ENCODE results near the gene UBA1. TPM values are rescaled to one million over a fixed set of nuclear protein-coding genes. Genes with fewer than 3 reads are reported as not detected.

The UBA1 gene
- total and polyA plus RNA-seq, 12 donors = 90.9 to 157 (median 124) TPM

DNA sequence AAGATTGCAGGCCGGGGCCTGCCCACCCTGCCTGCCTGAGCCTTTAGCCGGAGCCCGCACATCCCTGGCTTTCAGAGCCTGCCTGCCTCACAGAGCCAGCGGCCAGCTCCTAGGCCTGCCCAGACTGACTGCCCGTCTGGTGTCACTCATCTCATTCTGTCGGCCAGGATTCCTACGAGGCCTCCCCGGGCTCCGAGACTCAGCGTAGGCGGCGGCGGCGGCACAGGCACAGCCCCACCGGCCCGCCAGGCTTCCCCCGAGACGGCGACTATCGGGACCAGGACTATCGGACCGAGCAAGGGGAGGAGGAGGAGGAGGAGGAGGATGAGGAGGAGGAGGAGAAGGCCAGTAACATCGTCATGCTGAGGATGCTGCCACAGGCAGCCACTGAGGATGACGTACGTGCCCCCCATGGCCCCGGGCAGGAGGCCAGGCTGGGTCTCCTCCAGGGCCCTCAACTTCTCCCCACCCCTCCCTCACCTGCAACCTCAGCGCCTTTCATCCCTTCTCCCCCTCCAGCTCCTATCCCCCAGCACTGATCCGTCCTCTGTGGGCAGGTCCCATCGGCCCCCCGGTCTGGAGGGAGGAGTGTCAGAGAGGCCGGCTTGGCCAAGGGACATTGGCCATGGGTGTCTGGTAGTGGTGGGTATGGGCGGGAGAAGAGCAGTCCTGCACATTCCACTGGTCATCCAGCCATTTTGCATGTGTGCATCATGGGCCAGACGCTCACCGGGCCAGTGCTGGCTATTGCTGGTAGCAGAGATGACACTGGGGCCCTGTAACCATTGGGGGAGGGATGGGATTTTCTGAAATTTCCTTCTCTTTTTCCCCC is 22.6 kb upstream of the UBA1 start:
- Histone ChIP-seq H3K4me3 (no peak overlapping the region), H3K36me3 (peaks cover 0 to 62% (median 9%) of the 10 kb centered on the region in 9 donors), H3K9me3 (no peaks in the 10 kb centered on the region), H3K4me1 (peaks cover 0 to 14% (median 0%) of the 10 kb centered on the region in 9 donors), H3K27ac (no peak overlapping the region), H3K27me3 (peaks cover 0 to 49% (median 0%) of the 10 kb centered on the region in 7 donors)
- WGBS, 2 donors = 88 to 89% methylated on average over 12 to 33 of the region's 34 CpGs
- TF ChIP-seq, protein P1, sequence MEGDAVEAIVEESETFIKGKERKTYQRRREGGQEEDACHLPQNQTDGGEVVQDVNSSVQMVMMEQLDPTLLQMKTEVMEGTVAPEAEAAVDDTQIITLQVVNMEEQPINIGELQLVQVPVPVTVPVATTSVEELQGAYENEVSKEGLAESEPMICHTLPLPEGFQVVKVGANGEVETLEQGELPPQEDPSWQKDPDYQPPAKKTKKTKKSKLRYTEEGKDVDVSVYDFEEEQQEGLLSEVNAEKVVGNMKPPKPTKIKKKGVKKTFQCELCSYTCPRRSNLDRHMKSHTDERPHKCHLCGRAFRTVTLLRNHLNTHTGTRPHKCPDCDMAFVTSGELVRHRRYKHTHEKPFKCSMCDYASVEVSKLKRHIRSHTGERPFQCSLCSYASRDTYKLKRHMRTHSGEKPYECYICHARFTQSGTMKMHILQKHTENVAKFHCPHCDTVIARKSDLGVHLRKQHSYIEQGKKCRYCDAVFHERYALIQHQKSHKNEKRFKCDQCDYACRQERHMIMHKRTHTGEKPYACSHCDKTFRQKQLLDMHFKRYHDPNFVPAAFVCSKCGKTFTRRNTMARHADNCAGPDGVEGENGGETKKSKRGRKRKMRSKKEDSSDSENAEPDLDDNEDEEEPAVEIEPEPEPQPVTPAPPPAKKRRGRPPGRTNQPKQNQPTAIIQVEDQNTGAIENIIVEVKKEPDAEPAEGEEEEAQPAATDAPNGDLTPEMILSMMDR (IDR thresholded peaks at IDR 0.05) = no peak
- ATAC-seq (no peak), DNase-seq (no peak)
- intact Hi-C loops (cut with DNase I) = no loop called here

DNA sequence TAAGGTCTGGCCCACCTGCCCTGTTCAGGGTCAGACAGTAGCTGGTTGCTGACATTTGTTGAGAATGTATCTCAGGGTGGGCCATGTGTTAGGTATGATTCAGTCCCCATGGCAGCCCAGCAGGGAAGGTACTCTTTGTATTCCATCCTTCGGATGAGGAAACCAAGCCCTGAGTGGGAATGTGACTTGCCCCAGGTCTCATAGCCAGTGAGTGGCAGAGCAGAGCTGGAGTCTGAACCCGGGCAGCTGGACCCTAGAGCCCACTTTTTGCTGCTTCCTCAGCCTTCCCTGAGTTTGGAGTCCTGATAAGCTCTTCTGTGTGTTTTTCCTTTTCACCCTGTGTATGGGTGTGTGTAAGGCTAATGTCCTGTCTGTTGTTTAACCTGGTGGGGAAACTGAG is 21.6 kb upstream of the UBA1 start:
- DNase-seq = no peak
- intact Hi-C loops (cut with DNase I) = no loop called here
- no peak overlapping the region for H3K4me3 ChIP-seq

DNA sequence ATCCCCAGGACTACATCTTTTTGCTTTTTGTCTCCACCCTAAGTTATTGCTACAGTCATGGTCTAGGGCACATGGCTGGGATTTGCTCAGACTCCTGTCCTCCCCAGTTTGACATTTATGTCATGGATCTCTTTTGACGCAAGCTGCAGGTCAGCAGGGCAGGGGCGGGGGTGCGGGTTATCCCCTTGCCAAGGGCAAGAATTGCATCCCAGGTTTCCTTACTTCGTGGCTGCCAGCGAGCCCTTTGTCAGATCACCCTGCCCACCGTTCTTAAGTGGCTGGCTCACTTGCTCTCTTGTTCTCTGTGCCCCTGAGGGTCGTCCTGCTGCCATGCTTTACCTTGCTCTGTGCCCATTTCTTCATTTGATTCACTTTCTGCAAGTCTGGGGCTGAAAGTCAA is 21.1 kb upstream of the UBA1 start:
- DNase-seq = no peak
- intact Hi-C loops (cut with DNase I) = no loop called here
- H3K27ac ChIP-seq = no peak overlapping the region
- 83 to 91% methylated on average over 7 of the region's 7 CpGs for WGBS, 2 donors
- no peak overlapping the region for H3K4me3 ChIP-seq
- H3K9me3 ChIP-seq = no peaks in the 10 kb centered on the region
- peaks cover 0 to 14% (median 0%) of the 10 kb centered on the region in 9 donors for H3K4me1 ChIP-seq
- TF ChIP-seq, protein P1 (IDR thresholded peaks at IDR 0.05) = no peak
- no peak for ATAC-seq
- H3K27me3 ChIP-seq = peaks cover 0 to 63% (median 0%) of the 10 kb centered on the region in 7 donors
- peaks cover 0 to 75% (median 18%) of the 10 kb centered on the region in 9 donors for H3K36me3 ChIP-seq

More for the DNA sequence above, 21.6 kb upstream of the UBA1 start:
- no peak for ATAC-seq
- WGBS, 2 donors = 97 to 100% methylated on average over 2 of the region's 2 CpGs
- Histone ChIP-seq H3K36me3 (peaks cover 0 to 69% (median 12%) of the 10 kb centered on the region in 9 donors), H3K9me3 (no peaks in the 10 kb centered on the region), H3K4me1 (peaks cover 0 to 14% (median 0%) of the 10 kb centered on the region in 9 donors), H3K27me3 (peaks cover 0 to 58% (median 0%) of the 10 kb centered on the region in 7 donors), H3K27ac (no peak overlapping the region)
- TF ChIP-seq, protein P1 (IDR thresholded peaks at IDR 0.05) = no peak

DNA sequence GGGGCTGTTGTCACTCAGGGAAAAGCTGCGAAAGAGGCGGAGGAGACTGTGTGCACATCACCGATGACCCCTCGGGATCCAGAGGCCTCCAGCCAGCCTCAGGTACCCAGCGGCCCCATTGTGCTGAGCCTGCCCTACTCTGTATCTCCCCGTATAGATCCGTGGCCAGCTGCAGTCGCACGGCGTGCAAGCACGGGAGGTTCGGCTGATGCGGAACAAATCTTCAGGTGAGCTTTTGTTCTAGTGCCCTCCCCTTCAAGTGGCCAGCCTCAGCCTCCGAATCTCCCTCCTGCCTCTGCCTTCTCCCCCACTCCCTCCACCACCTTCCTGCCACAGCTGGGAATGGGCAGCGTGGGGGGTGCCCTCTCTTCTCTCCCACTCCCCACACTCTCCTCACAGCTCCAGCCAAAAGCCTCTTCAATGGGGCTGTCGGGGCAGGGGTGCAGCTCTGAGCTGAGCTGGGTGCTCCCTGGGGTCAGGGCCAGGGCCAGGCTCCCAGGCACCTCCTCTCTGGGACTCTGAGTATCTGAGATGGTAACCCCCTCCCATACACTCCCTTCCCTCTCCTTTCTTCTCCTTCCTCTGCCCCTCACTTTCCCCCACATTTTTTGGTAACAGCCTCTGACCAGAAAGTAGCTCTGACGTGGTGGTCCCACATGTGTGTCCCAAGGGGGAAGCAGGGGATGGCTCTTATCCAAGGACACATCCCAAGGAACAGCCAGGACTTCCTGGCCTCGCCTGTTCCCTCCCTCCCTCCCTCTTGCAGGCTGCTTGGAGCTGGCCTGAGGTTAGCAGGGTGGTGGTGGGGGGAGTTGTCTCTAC is 20.4 kb upstream of the UBA1 start:
- DNase-seq = no peak
- intact Hi-C loops (cut with DNase I) = no loop called here
- Histone ChIP-seq H3K9me3 (no peaks in the 10 kb centered on the region), H3K36me3 (peaks cover 0 to 81% (median 18%) of the 10 kb centered on the region in 9 donors), H3K27me3 (peaks cover 0 to 66% (median 0%) of the 10 kb centered on the region in 7 donors), H3K4me1 (peaks cover 0 to 14% (median 0%) of the 10 kb centered on the region in 9 donors), H3K4me3 (no peak overlapping the region), H3K27ac (no peak overlapping the region)
- no peak for ATAC-seq
- WGBS, 2 donors = 83 to 87% methylated on average over 17 to 18 of the region's 18 CpGs
- TF ChIP-seq, protein P1 (IDR thresholded peaks at IDR 0.05) = no peak

Measured in heart right ventricle (tissue), 16 donors.